ENCODE data around the gene RYR2.
"Not testable (repeated sequence)": the region's sequence is repeated elsewhere in the genome, so short reads cannot be mapped to it uniquely, and the experiment has no call there.

The RYR2 gene

DNA sequence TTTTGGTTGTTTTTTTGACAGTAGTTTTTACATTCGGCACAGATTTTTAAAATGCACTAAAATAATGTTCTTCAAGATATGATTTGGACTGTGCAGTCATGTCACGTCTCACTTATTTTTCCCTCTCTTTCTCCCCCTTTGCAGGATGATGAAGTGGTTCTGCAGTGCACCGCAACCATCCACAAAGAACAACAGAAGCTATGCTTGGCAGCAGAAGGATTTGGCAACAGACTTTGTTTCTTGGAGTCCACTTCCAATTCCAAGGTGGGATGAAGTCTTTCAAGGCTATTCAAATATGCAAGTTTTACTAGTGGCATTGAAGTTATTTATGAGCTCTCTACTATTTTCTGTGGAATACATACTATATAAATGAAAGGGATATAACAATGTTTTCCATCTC is 228.4 kb downstream of the RYR2 start:
- DNase-seq: no peak

DNA sequence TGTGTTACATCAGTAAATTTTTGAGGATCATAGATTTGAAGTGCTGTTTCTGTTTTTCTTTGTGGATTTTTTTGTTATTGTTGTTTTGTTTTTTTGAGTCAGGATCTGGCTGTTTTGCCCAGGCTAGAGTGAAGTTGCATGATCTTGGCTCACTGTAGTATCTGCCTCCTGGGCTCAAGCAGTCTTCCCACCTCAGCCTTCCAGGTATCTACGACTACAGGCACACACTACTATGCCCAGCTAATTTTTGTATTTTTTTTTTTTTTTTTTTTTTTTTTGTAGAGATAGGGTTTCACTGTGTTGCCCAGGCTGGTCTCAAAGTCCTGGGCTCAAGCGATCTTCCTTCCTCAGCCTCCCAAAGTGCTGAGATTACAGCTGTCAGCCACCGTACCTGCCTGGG is 236.0 kb downstream of the RYR2 start:
- not testable (repeated sequence) for DNase-seq

DNA sequence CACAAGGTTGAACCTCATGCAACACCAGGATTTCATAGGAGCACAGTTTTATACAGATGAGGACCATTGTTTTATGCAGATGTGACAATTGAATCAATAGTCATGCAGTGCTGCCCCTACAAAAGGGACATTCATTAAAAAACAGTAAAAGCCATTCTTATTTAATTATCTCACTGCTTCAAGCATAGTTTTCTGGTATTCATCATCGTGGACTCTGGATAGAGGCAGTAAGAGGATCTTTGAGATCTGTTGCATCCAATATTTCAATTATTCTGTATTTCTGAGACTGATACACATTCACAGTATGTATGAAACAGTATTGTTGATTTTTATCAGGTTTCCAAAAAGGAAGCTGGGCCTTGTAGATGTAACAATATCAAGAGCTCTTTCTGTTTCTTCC is 237.6 kb downstream of the RYR2 start:
- DNase-seq: no peak

DNA sequence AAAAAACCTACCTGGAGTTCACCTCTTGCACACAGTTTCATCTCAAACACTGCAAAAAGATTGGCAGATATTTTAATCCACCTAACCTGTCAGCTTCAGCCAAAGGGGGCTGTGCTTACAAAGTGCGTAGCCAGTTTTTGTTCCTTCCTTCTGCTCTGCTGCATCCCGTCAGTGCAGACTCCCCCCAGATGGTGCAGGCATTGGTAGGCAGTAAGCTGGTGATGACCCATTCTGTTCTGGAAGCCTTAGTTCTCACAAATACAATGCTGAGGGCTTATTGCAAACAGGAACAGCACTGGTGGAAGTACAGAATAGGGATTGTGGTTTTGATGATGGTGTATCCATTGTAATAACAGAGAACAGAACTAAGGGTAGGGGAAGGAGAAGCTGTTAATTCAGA is 239.5 kb downstream of the RYR2 start:
- no peak for DNase-seq

DNA sequence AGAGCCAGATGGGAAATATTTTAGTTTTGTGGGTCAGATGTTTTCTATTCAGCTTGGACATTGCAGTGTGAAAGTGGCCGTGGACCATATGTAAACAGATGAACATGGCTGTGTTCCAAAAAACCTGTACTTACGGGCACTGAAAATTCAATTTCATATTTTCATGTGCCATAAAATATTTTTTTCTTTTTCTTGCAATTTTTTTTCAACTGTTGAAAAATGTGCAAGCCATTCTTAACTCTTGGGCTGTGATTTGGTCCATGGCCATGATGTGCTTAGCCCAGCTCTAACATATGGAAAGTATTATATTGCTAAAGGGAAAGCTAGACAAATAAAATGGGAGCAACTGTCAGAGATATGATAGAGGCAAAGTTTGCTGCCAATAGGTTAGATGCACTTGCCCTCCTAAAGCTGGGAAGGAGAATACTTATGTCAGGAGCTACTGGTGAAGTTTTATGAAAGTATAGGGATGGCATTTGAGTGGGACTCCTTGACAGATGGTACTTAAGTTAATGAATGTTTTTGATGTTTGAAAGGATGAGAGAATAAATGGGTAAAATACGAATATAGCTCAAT is 240.3 kb downstream of the RYR2 start:
- no peak for DNase-seq

DNA sequence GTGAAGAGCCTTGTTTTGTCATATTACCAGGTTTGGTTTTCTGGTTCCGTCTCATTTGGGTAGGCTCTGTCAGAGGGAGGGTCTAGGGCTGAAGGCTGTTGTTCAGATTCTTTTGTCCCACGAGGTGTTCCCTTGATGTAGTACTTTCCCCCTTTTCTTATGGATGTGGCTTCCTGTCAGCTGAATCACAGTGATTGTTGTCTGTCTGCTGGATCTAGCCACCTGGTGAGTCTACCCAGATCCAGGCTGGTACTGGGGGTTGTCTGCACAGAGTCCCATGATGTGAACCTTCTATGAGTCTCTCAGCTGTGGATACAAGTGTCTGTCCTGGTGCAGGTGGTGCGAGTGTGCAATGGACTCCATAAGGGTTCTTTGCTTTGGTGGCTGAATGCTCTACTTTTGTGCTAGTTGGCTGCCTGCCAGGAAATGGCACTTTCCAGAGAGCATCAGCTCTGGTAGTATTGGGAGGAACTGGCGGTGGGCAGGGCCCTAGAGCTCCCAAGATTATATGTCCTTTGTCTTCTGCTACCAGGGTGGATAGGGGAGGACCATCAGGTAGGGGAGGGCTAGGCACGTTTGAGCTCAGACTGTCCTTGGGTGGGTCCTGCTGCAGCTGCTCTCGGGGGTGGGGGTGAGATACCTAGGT is 246.0 kb downstream of the RYR2 start:
- DNase-seq: no peak

DNA sequence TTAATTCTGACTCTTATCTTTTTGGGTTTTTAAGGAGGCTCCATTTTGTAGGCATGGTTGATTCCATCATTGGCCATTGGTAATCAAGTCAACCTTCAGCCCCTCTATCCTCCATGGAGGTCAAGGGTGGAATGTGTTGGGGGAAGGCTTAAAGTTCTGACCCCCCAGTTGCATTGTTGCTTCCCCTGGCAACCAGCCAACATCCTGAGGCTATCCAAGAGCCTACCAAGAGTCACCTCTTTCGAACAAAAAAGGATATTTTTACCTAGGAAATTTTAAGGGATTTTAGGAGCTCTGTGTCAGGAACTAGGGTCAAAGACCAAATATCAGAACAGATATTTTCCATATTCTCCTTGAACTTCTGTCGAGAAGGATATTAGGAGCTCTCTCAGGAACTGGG is 251.8 kb downstream of the RYR2 start:
- DNase-seq: no peak

DNA sequence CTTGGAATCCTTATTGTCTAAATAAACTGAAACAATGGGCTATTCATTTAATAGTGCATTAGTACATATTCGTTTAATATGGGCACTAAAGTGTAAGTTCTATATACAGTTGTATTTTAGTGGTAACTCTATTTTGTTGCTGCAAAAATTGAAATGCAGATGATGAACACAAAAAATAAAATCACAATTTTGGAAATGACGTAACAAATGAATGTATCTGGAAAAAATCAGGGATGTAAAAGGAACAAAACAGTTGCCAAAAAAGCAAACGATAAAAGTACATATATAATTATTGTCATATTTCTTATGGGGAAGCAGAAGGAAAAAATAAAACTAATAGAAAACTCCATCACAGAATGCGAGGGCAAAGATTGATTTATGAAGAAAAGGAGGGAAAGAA is 254.9 kb downstream of the RYR2 start:
- DNase-seq: no peak

DNA sequence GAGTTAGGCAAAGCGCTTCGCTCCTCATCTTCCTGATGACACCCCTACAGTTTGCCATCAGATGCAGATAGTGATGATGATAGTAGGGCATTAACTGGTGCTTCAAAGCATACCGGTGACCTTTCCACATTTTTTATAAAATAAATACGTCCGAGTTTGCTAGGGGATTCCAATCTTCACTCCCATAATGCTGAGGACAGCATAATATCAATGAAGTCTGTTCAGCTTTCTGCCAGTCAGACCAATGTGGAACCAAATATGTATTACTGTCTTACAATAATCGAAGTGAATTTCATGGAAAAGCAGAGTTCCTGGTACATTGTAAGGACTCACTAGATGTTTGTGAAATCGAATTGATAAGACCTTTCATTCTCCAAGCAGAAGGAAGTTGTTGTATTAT is 258.7 kb downstream of the RYR2 start:
- DNase-seq: no peak

DNA sequence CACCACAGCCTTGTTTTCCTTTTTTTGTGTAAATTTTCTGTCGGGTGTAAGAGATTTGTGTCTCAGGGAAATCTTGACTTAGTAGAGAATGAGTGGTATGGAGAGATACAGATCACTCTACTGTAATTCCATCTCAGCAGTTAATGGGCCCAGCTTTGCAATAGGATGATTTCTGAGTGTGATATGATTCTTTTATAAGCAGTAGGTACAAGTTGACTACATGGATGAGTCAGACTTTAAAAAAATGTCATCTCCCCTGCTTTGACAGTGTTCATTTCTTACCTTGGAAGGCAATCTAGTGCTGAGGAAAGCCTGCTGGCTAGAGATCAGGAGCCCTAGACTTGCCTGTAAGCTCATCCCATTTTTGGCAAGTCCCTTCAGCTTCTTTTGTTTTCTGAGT is 261.9 kb downstream of the RYR2 start:
- no peak for DNase-seq

DNA sequence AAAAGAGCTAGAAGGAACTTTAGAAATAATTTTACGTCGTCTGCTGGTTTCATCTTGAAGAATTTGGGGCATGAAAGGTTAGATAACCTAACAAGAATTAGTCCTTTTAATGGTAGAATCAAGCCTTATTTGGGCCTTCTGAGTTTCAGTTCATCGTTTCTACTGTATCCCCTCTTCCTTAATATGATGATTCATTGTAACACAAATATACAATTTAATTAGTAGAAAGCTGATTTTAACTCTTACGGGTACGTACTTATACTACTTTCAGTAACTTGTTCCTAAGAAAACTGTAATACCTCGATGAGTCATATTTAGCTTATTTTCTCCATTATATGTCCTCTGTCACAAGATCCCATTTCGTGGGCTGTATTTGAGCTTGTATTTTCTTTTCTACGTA is 264.7 kb downstream of the RYR2 start:
- no peak for DNase-seq

DNA sequence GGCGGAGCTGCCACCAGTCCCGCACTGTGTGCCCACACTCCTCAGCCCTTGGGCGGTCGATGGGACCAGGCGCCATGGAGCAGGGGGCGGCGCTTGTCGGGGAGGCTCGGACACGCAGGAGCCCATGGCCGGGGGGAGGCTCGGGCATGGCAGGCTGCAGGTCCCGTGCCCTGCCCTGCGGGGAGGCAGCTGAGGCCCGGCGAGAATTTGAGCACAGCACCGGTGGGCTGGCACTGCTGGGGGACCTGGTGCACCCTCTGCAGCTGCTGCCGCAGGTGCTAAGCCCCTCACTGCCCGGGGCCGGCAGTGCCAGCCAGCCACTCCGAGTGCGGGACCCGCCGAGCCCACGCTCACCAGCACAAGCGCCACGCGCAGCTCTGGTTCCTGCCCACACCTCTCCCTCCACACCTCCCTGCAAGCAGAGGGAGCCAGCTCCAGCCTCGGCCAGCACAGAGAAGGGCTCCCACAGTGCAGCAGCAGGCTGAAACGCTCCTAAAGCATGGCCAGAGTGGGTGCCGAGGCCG is 267.7 kb downstream of the RYR2 start:
- no peak for DNase-seq

DNA sequence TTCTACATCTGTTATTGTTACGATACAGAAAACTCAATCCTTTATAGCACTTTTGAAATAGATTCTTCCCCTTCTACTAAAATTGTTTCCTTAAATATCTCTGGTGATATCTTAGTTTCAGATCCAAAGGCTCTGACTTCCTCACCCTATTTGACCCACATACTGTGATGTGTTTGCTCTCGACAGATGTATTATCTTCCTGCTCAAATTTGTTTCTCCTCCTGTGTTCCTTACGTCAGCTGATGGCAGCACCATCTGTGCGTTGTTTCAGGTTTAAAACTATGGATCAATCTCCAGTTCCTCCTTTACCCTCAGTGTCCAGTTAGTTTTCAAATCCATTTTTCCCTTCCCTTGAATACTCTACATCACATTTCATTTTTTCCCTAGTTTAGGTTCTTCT is 274.4 kb downstream of the RYR2 start:
- DNase-seq: no peak

DNA sequence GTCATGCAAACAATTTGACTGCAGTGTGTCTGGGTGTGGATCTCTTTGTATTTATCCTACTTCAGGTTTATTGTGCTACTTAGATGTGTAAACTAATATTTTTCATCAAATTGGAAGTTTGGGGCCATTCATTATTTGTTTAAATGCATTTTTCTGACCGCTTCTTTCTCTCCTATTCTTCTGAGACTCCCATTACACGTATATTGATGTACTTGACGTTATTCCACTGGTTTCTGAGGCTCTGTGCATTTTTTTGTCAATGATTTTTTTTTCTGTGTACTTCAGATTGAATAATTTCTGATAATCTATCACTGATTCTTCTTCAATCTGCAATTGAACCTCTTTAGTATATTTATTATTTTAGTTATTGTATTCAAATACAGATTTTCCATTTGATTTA is 276.8 kb downstream of the RYR2 start:
- no peak for DNase-seq

DNA sequence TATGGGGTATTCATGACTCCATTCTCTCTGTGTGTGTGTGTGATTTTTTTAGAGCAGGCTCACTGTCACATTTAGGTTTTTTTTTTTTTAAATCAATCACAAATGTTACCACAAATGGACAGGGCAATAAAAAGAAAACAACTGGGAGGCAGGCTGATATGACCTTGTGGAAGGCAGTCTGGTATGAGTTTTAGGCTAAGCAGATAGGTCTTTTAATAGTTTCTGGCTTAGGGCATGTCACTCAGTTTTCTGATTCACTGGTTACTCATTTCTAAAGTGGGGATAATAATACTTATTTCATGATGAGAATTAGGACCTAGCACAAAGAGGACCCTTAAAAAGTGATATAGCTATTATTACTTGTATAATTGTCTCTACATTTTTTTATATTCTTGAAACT is 278.9 kb downstream of the RYR2 start:
- DNase-seq: no peak

DNA sequence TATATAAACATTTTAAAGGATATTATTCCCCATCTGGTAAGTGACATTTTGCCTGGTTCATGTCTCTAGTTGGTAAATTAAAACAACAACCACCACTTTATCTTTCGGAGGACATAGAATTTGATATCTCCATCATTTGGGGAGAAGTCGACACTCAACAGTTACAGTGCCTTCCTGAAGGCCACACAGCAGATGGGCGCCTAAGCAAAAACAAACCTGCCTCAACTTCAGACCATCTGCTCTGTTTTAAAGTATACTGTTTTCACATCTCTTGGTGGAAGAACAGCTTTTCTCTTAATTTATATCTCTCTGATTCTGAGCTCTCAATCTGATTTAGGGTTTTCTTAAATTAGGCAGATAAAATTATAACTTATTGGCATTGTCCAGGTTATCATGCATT is 282.2 kb downstream of the RYR2 start:
- DNase-seq: no peak

DNA sequence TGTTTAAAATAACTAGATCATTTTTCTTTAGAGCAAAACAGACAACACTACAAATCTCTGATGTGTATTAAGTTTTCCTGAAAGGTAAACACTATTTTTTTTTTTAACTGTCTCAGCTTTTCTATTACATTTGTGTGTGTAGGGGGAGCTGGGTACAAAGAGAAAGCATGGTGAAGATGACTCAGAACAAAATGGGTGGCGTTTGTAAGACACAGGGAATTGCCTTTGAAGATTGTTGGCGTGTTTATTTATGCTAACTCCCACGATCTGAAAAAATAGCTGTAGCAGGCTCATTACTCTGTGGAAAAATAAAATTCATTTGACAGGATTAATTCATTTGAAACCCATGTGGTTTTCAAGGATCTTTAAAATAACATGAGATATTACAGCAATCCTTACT is 285.1 kb downstream of the RYR2 start:
- no peak for DNase-seq

DNA sequence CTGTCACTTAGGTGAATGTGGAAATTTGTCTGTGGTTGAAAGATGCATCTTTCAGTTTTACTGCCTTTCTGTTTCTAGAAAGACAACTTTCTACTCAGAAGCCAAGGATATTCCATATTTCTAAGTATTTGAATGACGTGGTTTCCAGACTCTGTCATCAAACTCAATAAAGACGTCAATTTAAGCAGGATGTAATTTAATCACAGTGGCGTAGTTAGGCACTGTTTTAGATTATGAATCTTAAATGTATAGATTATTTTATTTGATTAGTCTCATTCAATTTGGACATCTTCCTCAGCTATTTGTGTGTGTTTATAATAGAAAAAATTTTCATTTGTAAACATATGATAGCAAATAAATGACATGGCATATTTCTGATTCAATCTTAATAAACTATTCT is 298.9 kb downstream of the RYR2 start:
- no peak for DNase-seq

DNA sequence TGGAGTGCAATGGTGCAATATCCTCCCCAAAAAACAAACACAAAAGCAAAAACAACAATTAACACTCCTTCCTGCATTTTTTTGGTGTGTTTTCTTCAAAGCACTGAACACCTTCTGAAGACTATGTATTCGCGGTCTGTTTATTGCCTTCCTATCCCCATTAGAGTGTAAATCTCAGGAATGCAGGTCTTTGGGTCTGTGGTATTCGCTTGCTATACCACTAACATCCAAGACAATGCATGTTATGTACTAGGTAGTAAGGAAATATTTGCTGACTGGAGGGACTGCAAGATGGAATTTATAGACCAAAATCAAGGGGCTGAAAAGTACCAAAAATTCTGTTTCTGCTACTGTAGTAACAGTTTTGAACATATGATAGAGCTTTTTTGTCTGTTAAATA is 299.4 kb downstream of the RYR2 start:
- no peak for DNase-seq

DNA sequence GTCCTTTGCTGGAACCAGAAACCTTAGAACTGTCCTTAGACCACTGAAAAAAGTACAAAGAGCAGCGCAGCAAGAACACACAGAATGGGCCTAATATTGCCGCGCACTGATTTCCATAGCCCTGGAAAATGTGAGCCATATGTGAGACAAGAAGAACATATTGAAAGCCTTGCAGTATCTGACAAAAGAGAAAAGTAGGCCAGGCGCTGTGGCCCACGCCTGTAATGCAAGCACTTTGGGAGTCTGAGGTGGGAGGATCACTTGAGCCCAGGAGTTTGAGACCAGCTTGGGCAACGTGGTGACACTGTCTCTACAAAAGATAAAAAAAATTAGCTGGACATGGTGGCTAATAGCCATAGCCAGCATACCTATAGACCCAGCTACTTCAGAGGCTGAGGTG is 300.7 kb downstream of the RYR2 start:
- no peak for DNase-seq

DNA sequence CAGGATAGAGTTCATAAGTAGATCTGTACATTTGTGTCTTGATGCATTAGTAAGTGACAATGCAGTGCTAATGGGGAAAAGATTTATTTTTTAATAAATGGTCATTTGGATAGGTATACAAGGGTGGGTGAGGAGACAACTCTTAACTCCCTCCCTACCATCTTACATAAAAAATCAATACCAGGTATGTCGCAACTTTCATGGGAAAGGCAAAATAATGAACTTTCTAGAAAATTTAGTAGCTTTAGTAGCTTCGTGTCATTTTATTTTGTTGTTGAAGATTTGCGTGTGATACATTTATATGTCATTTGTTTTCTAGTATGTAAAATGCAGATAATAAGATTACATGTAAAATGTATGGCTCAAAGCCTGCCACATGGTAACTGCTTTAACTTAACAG is 310.8 kb downstream of the RYR2 start:
- no peak for DNase-seq

DNA sequence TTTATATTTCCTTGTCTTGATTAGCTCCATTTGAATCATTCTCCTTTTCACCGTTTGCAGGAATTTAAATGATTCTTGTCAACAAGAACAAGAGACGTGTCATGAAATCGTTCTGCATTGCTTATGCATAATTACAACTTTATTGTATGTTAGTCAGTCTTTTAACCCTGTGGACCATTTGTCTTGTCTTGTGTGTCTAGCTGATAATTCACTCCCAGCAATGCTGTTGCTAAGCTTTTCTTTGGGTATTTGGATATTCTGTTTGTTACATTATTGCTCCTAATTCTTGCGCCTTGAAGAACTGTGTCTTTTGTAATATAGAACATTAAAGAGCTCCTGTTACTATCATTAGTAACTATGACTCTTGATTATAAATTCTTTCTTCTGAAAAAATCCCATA is 311.9 kb downstream of the RYR2 start:
- DNase-seq: no peak

DNA sequence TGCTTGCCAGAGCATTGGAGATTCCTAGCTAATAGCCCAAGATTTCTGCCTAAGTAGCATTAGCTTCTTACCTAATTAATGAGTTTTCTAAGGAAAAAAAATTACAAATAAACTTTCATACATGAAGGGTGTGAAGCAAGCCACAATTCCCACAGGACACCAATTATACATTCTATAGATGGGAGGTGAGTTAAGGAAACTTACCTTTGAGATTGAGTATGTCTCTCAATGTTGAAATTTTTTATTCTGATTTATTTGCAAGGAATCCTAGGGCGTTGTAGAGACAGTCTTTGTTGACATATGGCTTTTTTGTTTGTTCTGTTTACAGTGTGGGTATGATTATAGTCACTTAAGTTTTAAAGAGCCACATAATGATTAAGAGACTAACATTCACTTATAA is 313.0 kb downstream of the RYR2 start:
- DNase-seq: no peak

DNA sequence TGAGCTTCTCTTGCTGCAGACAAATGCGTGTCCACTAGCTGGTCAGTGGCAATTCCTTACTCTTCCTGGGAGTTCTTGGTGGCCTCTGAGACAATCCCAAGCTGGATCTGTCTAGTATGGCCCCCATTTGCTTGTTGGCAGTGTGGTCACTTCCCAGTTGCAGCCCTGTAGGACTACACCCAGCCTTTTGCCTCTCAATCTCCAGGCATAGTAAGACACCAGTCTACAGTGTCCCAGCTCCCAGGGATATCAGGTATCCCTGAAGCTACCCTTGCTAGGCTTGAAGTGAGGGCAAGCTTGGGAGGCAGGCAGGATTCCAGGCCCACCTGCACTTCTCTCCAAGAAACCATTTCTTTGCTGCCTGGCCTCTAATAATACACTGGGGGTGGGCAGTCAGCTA is 316.6 kb downstream of the RYR2 start:
- DNase-seq: no peak

DNA sequence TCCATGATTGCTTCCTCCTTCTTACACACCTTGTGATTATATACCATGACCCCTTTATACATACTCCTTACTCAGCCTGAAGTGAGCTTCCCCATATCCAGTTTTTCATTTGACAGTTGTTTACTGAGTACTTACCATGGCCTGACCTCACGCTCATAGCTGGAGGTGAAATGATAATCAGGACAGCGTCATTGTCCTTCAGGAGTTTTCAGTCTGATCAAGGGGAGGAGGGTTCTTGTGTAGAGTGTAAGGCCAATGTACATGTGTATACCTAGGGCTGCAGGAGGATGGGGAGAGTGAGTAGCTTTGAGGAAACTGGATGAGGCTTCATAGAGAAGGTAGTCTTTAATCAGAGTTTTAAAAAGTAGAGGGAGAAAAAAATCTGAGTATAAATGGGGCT is 325.8 kb downstream of the RYR2 start:
- DNase-seq: no peak
